Iris pigment epithelial cell (primary cell): ENCODE measurements around the gene MCTP1.

Source experiments
- DNase-seq: peaks from one replicate; pipeline ENCODE4 v3.0.0-alpha.2; 2011; ENCODE audit warnings: low read depth

MCTP1 gene

GRCh38 chr5:94810877-94811276 is 474.0 kb downstream of the MCTP1 start:
- DNase-seq = no peak

GRCh38 chr5:94810281-94810680 is 474.6 kb downstream of the MCTP1 start:
- DNase-seq = no peak

GRCh38 chr5:94808497-94808896 is 476.4 kb downstream of the MCTP1 start:
- DNase-seq = no peak

GRCh38 chr5:94807985-94808384 is 476.9 kb downstream of the MCTP1 start:
- no peak for DNase-seq

GRCh38 chr5:94802450-94802849 is 482.4 kb downstream of the MCTP1 start:
- peak; percentile 8 for DNase-seq

- DNase-seq = no peak
Measured at GRCh38 chr5:94796586-94796985, 488.3 kb downstream of the MCTP1 start.

GRCh38 chr5:94793816-94794198 is 491.1 kb downstream of the MCTP1 start:
- DNase-seq = peak; percentile 57

GRCh38 chr5:94793113-94793815 is 491.6 kb downstream of the MCTP1 start:
- peak; percentile 93 for DNase-seq

- DNase-seq = no peak
Measured at GRCh38 chr5:94791829-94792228, 493.1 kb downstream of the MCTP1 start.

- DNase-seq = no peak
Measured at GRCh38 chr5:94788527-94788926, 496.4 kb downstream of the MCTP1 start.

GRCh38 chr5:94784536-94785505 is 500.1 kb downstream of the MCTP1 start:
- no peak for DNase-seq

GRCh38 chr5:94782383-94782782 is 502.5 kb downstream of the MCTP1 start:
- no peak for DNase-seq

- no peak for DNase-seq
Measured at GRCh38 chr5:94779684-94780083, 505.2 kb downstream of the MCTP1 start.

- DNase-seq = no peak
Measured at GRCh38 chr5:94778732-94779131, 506.2 kb downstream of the MCTP1 start.

- no peak for DNase-seq
Measured at GRCh38 chr5:94778299-94778698, 506.6 kb downstream of the MCTP1 start.

- DNase-seq = no peak
Measured at GRCh38 chr5:94777056-94777880, 507.6 kb downstream of the MCTP1 start.

- no peak for DNase-seq
Measured at GRCh38 chr5:94776167-94776566, 508.7 kb downstream of the MCTP1 start.

- no peak for DNase-seq
Measured at GRCh38 chr5:94775088-94775487, 509.8 kb downstream of the MCTP1 start.

GRCh38 chr5:94771742-94772141 is 513.2 kb downstream of the MCTP1 start:
- no peak for DNase-seq

- DNase-seq = no peak
Measured at GRCh38 chr5:94769996-94770395, 514.9 kb downstream of the MCTP1 start.

GRCh38 chr5:94761786-94762185 is 523.1 kb downstream of the MCTP1 start:
- no peak for DNase-seq

- no peak for DNase-seq
Measured at GRCh38 chr5:94761055-94761454, 523.8 kb downstream of the MCTP1 start.
